HL-60 (cell line): ENCODE data around the gene KCNE4.

ENCODE experiments used
- DNase-seq, 2 experiments: peaks; one replicate each; pipeline ENCODE4 v3.0.0-alpha.2; 2010 to 2020; ENCODE audit warnings: low read depth in 1 of 2, low spot score in 1 of 2
- H3K27ac ChIP-seq: fragments of 250-450 bp; sonication (Bioruptor Pico); replicated peaks from 2 replicates; pipeline ENCODE4 v1.5.1; 2020; ENCODE audit warnings: mild to moderate bottlenecking, moderate library complexity
- H3K27me3 ChIP-seq: fragments of 250-450 bp; sonication (Bioruptor Pico); 2 replicates; pipeline ENCODE4 v1.5.1; 2021; ENCODE audit warnings: mild to moderate bottlenecking, moderate library complexity; ENCODE audit not compliant: insufficient read depth, poor library complexity, severe bottlenecking
- H3K4me3 ChIP-seq: replicated peaks from 2 replicates; pipeline ENCODE4 v1.5.1; 2011; ENCODE audit warnings: mild to moderate bottlenecking, control low read depth, low read length; ENCODE audit not compliant: insufficient read depth
- CTCF ChIP-seq: IDR thresholded peaks from one replicate; pipeline ENCODE4 v1.5.1; 2011; ENCODE audit warnings: low read length, control low read depth, inconsistent platforms; ENCODE audit not compliant: insufficient read depth
- GABPA ChIP-seq: IDR thresholded peaks from 2 replicates; pipeline ENCODE4 v1.6.1; 2012; ENCODE audit warnings: low read depth
- POLR2AphosphoS5 ChIP-seq: IDR thresholded peaks from 2 replicates; pipeline ENCODE4 v1.6.1; 2012; ENCODE audit warnings: low read depth
- REST ChIP-seq: IDR thresholded peaks from 2 replicates; pipeline ENCODE4 v1.6.1; 2012; ENCODE audit warnings: low read depth; ENCODE audit not compliant: insufficient replicate concordance
- SPI1 ChIP-seq: IDR thresholded peaks from 2 replicates; pipeline ENCODE4 v1.6.1; 2012; ENCODE audit warnings: low read depth, mild to moderate bottlenecking, borderline replicate concordance

KCNE4 gene

GRCh38 chr2:223026357-223027110 lies 25.5 kb upstream of the KCNE4 start:
- H3K4me3 ChIP-seq = no peak overlapping the region
- H3K27me3 ChIP-seq = no peaks in the 10 kb centered on the region
- no peak for DNase-seq
- H3K27ac ChIP-seq = no peak overlapping the region
- TF ChIP-seq SPI1 (no peak), GABPA (no peak), CTCF (no peak), REST (no peak), POLR2AphosphoS5 (no peak)

GRCh38 chr2:223027442-223027841 lies 24.5 kb upstream of the KCNE4 start:
- TF ChIP-seq GABPA (no peak), REST (no peak), CTCF (no peak), SPI1 (no peak), POLR2AphosphoS5 (no peak)
- Histone ChIP-seq H3K27ac (no peak overlapping the region), H3K27me3 (no peaks in the 10 kb centered on the region), H3K4me3 (no peak overlapping the region)
- DNase-seq = no peak

GRCh38 chr2:223029287-223029686 lies 22.7 kb upstream of the KCNE4 start:
- no peak overlapping the region for H3K27ac ChIP-seq
- no peak for TF ChIP-seq CTCF
- no peak for TF ChIP-seq SPI1
- TF ChIP-seq POLR2AphosphoS5 = no peak
- TF ChIP-seq REST = no peak
- no peak for TF ChIP-seq GABPA
- no peak overlapping the region for H3K4me3 ChIP-seq
- no peaks in the 10 kb centered on the region for H3K27me3 ChIP-seq
- no peak for DNase-seq
